Activated CD4-positive, alpha-beta memory T cell treated with anti-CD3 and anti-CD28 coated beads, Interleukin-2, amount 10 ng/mL, durations not matched to agents 7 days and 5 days (primary cell): ENCODE measurements around the gene ZFAND5. TPM values are rescaled to one million over a fixed set of nuclear protein-coding genes. Genes with fewer than 3 reads are reported as not detected.

Source experiments
- CTCF ChIA-PET: fragments of 350-600 bp; sonication (Branson Sonifier 250); formaldehyde crosslinking; loops from one replicate; lab custom pipeline; 2021; ENCODE audit warnings: antibody characterized with exemption, inconsistent platforms; lab: Charles Lee
- POLR2A ChIA-PET: fragments of 350-600 bp; sonication (Branson Sonifier 250); formaldehyde crosslinking; loops from one replicate; lab custom pipeline; 2021; ENCODE audit warnings: antibody characterized with exemption; lab: Charles Lee
- DNase-seq: peaks from one replicate; pipeline ENCODE4 v3.0.0-alpha.2; 2020
- H3K27ac Mint-ChIP-seq: one replicate; pipeline ENCODE4 v1.8.0; 2021; ENCODE audit warnings: mild to moderate bottlenecking, mixed read lengths
- H3K27me3 Mint-ChIP-seq: one replicate; pipeline ENCODE4 v1.8.0; 2021; ENCODE audit warnings: mixed read lengths
- H3K36me3 Mint-ChIP-seq: one replicate; pipeline ENCODE4 v1.8.0; 2021; ENCODE audit warnings: low read depth, mixed read lengths
- H3K4me1 Mint-ChIP-seq: one replicate; pipeline ENCODE4 v1.8.0; 2021; ENCODE audit warnings: mixed read lengths
- H3K4me3 Mint-ChIP-seq: one replicate; pipeline ENCODE4 v1.8.0; 2021; ENCODE audit warnings: mild to moderate bottlenecking, mixed read lengths
- H3K9me3 Mint-ChIP-seq: one replicate; pipeline ENCODE4 v1.8.0; 2021; ENCODE audit warnings: mixed read lengths
- total RNA-seq, 2 experiments: library from RNA; stranded (reverse); gene quantifications; one replicate each; pipeline ENCODE4 v1.2.3, GENCODE V29; 2021

ZFAND5 gene
- total RNA-seq, 2 experiments from 2014 or later = 101 to 103 TPM

DNA sequence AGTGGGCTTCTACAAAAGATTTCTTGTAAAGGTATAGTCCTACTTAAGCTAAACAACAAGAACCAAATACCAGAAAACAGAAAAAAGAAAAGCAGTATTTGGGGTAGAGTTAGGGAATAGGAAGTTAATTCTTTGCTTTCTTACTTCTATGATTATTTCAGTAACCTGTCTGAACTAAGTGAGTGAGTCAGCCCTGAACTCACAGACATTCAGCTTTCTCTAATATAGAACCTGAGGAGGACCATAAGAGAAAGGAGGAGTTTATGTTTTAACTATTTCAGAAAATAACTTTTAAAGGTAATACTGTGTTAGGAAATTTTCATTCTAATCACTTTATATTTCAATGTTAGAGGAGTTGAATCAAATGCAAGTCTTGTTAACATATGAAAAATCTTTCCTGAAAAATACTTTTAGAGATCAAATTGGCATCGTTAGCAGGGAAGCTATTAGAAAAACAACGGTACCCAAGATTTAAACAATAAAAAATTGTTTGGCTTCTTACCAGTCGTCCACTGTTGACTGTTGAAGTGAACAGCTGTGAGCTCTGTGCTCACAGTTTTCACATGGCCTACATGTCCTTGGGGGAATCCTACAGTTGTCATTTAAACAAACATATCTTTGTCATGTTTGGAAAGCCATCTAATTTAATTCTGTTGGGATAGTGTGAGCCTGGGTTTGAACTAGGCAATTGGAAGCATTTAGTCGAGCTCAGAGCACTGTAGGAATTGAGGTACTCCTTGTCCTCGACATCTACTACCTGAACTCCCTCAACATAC lies 19.9 kb upstream of the ZFAND5 start:
- ChIA-PET POLR2A (interaction anchor here (1.3 to 2.1 kb wide), 2 partner anchors 20 to 59 kb away, joined by 3 to 4 read pairs; partner anchors contain the start of gene ZFAND5), CTCF (interaction anchor here (0.5 to 1.8 kb wide), 2 partner anchors 14 to 87 kb away, joined by 3 to 4 read pairs; no protein-coding TSS in a partner anchor)
- no peak overlapping the region for H3K27ac Mint-ChIP-seq
- no peaks in the 10 kb centered on the region for H3K9me3 Mint-ChIP-seq
- no peaks in the 10 kb centered on the region for H3K27me3 Mint-ChIP-seq
- H3K4me3 Mint-ChIP-seq = no peak overlapping the region
- no peaks in the 10 kb centered on the region for H3K36me3 Mint-ChIP-seq
- DNase-seq = no peak
- peaks cover 22% of the 10 kb centered on the region for H3K4me1 Mint-ChIP-seq

DNA sequence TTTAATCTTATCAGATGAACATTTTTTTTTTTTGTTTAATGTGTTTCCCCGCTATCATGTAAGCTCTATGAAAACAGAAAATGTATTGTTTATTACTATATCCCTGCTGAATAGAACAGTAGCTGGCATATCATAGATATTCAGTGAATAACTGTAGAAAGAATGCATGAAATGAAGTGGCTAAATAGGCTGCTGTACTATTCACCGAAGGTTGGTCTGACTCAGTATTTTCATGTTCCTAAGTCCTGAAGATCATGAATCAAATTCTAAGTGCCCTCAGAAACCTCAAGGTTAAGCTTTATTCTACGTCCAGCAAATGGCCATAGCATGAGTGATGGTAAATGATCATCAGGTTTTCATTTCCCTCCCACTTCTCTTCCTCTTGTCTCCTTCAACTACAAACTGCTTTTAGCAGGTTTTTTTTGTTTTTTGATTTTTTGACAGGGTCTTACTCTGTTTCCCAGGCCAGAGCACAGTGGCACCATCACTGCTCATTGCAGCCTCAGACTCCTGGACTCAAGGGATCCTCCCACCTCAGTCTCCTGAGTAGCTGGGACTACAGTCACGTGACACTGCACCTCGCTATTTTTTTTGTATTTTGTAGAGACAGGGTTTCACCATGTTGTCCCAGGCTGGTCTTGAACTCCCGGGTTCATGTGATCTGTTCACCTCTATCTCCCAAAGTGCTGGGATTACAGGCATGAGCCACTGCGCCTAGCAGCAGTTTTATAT lies 19.1 kb upstream of the ZFAND5 start:
- CTCF ChIA-PET = interaction anchor here (1.8 kb wide), 1 partner anchor 13 kb away, joined by 4 read pairs; no protein-coding TSS in a partner anchor
- H3K27me3 Mint-ChIP-seq = no peaks in the 10 kb centered on the region

GRCh38 chr9:72382405-72382804 lies 17.4 kb upstream of the ZFAND5 start:
- no peaks in the 10 kb centered on the region for H3K36me3 Mint-ChIP-seq
- H3K4me1 Mint-ChIP-seq = peaks cover 9% of the 10 kb centered on the region
- H3K27ac Mint-ChIP-seq = no peak overlapping the region
- peaks cover 2% of the 10 kb centered on the region for H3K27me3 Mint-ChIP-seq
- no peak for DNase-seq
- ChIA-PET CTCF (interaction anchor here (1.3 kb wide), 1 partner anchor 103 kb away, joined by 5 read pairs; no protein-coding TSS in a partner anchor), POLR2A (no interaction called here)
- H3K9me3 Mint-ChIP-seq = no peaks in the 10 kb centered on the region
- no peak overlapping the region for H3K4me3 Mint-ChIP-seq

More for the DNA sequence above, 19.1 kb upstream of the ZFAND5 start:
- no peaks in the 10 kb centered on the region for H3K36me3 Mint-ChIP-seq
- peaks cover 18% of the 10 kb centered on the region for H3K4me1 Mint-ChIP-seq
- POLR2A ChIA-PET = interaction anchor here (1.3 to 2.1 kb wide), 2 partner anchors 19 to 60 kb away, joined by 3 to 4 read pairs; partner anchors contain the start of gene ZFAND5
- no peaks in the 10 kb centered on the region for H3K9me3 Mint-ChIP-seq
- no peak overlapping the region for H3K27ac Mint-ChIP-seq
- DNase-seq = no peak
- no peak overlapping the region for H3K4me3 Mint-ChIP-seq

GRCh38 chr9:72377041-72377440 lies 12.0 kb upstream of the ZFAND5 start:
- H3K4me1 Mint-ChIP-seq = no peaks in the 10 kb centered on the region
- H3K27me3 Mint-ChIP-seq = peaks cover 4% of the 10 kb centered on the region
- H3K36me3 Mint-ChIP-seq = no peaks in the 10 kb centered on the region
- no peak overlapping the region for H3K4me3 Mint-ChIP-seq
- no peak overlapping the region for H3K27ac Mint-ChIP-seq
- POLR2A ChIA-PET = no interaction called here
- CTCF ChIA-PET = no interaction called here
- DNase-seq = no peak
- H3K9me3 Mint-ChIP-seq = no peaks in the 10 kb centered on the region

DNA sequence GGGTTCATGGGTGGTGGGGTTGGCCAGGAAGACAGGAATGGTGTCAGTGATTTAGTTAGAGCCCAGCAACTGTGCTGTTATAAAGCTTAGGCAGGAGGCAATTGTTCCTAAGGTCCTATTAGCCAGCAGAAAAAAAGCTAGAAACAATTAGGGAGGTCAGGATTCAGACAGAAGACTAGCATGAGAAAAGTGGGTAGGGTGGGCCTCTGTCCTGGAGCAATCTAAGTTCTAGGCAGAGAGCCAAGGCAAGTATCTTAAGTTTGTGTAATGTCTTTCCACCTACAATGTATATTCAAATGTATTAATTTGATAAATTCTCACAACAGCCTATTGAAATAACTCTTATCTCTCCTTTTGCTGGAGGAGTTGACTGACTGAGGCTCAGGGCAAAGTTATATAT lies 6.1 kb upstream of the ZFAND5 start:
- DNase-seq = no peak
- POLR2A ChIA-PET = interaction anchor here (0.6 kb wide), 1 partner anchor 907 kb away, joined by 4 read pairs; no protein-coding TSS in a partner anchor
- Mint-ChIP-seq H3K4me3 (no peak overlapping the region), H3K27ac (no peak overlapping the region), H3K9me3 (no peaks in the 10 kb centered on the region), H3K4me1 (no peaks in the 10 kb centered on the region), H3K27me3 (peaks cover 2% of the 10 kb centered on the region), H3K36me3 (no peaks in the 10 kb centered on the region)
- CTCF ChIA-PET = interaction anchor here (0.7 to 1.4 kb wide), 3 partner anchors 14 to 90 kb away, joined by 3 to 4 read pairs (median 4); no protein-coding TSS in a partner anchor

- Mint-ChIP-seq H3K4me3 (peak overlapping the region; percentile 87), H3K4me1 (peaks cover 32% of the 10 kb centered on the region), H3K27ac (peak overlapping the region; percentile 85), H3K36me3 (peaks cover 25% of the 10 kb centered on the region), H3K9me3 (no peaks in the 10 kb centered on the region), H3K27me3 (no peaks in the 10 kb centered on the region)
- CTCF ChIA-PET = interaction anchor here (0.6 to 2.1 kb wide), 6 partner anchors 9 to 228 kb away, joined by 3 to 8 read pairs (median 5); no protein-coding TSS in a partner anchor
- POLR2A ChIA-PET = interaction anchor here (0.7 to 2.7 kb wide), 41 partner anchors 9 to 789 kb away, joined by 3 to 29 read pairs (median 4); partner anchors contain the start of genes ABHD17B and C9orf85
- DNase-seq = peak; percentile 59
These were observed 683 bp upstream of the ZFAND5 start for GRCh38 chr9:72365525-72366256.

- ChIA-PET CTCF (no interaction called here), POLR2A (interaction anchor here (1.0 to 2.7 kb wide), 15 partner anchors 8 to 791 kb away, joined by 3 to 29 read pairs (median 7); no protein-coding TSS in a partner anchor)
- Mint-ChIP-seq H3K27ac (peak overlapping the region; percentile 87), H3K4me1 (peaks cover 48% of the 10 kb centered on the region), H3K27me3 (no peaks in the 10 kb centered on the region), H3K36me3 (peaks cover 41% of the 10 kb centered on the region), H3K4me3 (peak overlapping the region; percentile 87), H3K9me3 (no peaks in the 10 kb centered on the region)
- peak; percentile 77 for DNase-seq
These were observed 915 bp downstream of the ZFAND5 start for GRCh38 chr9:72363908-72364678.

DNA sequence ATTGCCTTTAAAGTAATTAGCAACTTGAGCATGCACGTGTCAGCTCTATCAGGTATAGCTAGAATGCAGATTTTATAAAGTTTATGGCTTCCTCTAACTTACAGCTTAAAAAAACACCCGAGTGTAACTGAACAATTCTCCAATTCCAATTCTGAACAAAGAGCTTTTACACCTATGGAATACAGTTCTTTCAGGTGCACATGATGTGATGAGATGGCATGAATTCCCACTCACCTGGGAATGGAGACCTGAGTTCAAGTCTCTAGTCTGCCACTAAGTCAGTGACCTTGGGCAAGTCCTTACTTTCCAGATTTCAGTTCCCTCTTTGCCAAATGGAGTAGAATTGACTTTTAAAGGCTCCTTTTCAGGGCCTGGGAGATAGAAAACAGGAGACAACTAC lies 1.8 kb downstream of the ZFAND5 start:
- H3K36me3 Mint-ChIP-seq = peaks cover 49% of the 10 kb centered on the region
- peak overlapping the region; percentile 87 for H3K4me3 Mint-ChIP-seq
- H3K27me3 Mint-ChIP-seq = no peaks in the 10 kb centered on the region
- peak overlapping the region; percentile 87 for H3K27ac Mint-ChIP-seq
- no peaks in the 10 kb centered on the region for H3K9me3 Mint-ChIP-seq
- no peak for DNase-seq
- CTCF ChIA-PET = interaction anchor here (0.9 to 2.6 kb wide), 8 partner anchors 70 to 452 kb away, joined by 3 to 12 read pairs (median 4); partner anchors contain the start of gene C9orf85
- POLR2A ChIA-PET = interaction anchor here (0.9 to 2.3 kb wide), 9 partner anchors 12 to 790 kb away, joined by 3 to 17 read pairs (median 3); no protein-coding TSS in a partner anchor
- peaks cover 55% of the 10 kb centered on the region for H3K4me1 Mint-ChIP-seq

DNA sequence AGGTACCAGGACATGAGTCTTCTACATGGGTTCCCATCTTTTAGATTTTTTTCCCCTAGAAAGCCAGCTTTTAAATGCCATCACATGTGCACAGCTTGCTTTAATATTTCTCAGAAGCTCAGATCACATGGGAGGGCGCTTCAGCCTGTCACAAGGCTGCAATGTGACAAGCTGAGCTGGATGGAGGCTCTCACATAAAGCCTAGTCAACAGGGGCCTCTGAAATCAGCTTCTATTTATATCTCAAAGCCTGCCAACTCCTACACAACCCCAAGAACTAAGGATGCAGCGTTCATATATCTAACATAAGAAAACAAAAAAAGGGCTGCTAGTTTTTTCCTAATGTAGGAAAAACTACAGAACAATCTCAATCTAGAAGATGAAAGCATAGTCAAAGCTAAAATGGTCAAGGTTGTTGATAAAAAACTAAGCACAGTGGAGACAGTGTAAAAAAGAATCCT lies 2.3 kb downstream of the ZFAND5 start:
- Mint-ChIP-seq H3K4me3 (peak overlapping the region; percentile 87), H3K27me3 (no peaks in the 10 kb centered on the region), H3K27ac (peak overlapping the region; percentile 83), H3K4me1 (peaks cover 61% of the 10 kb centered on the region), H3K9me3 (no peaks in the 10 kb centered on the region), H3K36me3 (peaks cover 55% of the 10 kb centered on the region)
- DNase-seq = peak; percentile 65
- CTCF ChIA-PET = interaction anchor here (0.9 to 2.6 kb wide), 9 partner anchors 70 to 451 kb away, joined by 3 to 12 read pairs (median 4); partner anchors contain the start of gene C9orf85
- POLR2A ChIA-PET = interaction anchor here (0.9 to 2.3 kb wide), 10 partner anchors 12 to 790 kb away, joined by 3 to 17 read pairs (median 3); no protein-coding TSS in a partner anchor

- ChIA-PET POLR2A (interaction anchor here (0.6 to 2.3 kb wide), 11 partner anchors 11 to 793 kb away, joined by 3 to 17 read pairs (median 3); no protein-coding TSS in a partner anchor), CTCF (interaction anchor here (0.9 to 2.6 kb wide), 7 partner anchors 69 to 323 kb away, joined by 3 to 12 read pairs (median 4); no protein-coding TSS in a partner anchor)
- H3K36me3 Mint-ChIP-seq = peaks cover 61% of the 10 kb centered on the region
- no peak for DNase-seq
- peak overlapping the region; percentile 87 for H3K4me3 Mint-ChIP-seq
- no peaks in the 10 kb centered on the region for H3K27me3 Mint-ChIP-seq
- H3K9me3 Mint-ChIP-seq = no peaks in the 10 kb centered on the region
- peak overlapping the region; percentile 83 for H3K27ac Mint-ChIP-seq
- peaks cover 66% of the 10 kb centered on the region for H3K4me1 Mint-ChIP-seq
These were observed 2.9 kb downstream of the ZFAND5 start for GRCh38 chr9:72362118-72362531.

- Mint-ChIP-seq H3K27me3 (no peaks in the 10 kb centered on the region), H3K9me3 (no peaks in the 10 kb centered on the region), H3K36me3 (peaks cover 70% of the 10 kb centered on the region), H3K4me1 (peaks cover 75% of the 10 kb centered on the region), H3K4me3 (no peak overlapping the region), H3K27ac (no peak overlapping the region)
- ChIA-PET POLR2A (interaction anchor here (1.3 to 2.3 kb wide), 4 partner anchors 20 to 594 kb away, joined by 3 to 17 read pairs (median 4); no protein-coding TSS in a partner anchor), CTCF (interaction anchor here (2.6 kb wide), 1 partner anchor 231 kb away, joined by 12 read pairs; no protein-coding TSS in a partner anchor)
- DNase-seq = no peak
These were observed 3.8 kb downstream of the ZFAND5 start for GRCh38 chr9:72361217-72361616.
